ENCODE measurements around the gene BTAF1. TPM values are rescaled to one million over a fixed set of nuclear protein-coding genes. Genes with fewer than 3 reads are reported as not detected.

BTAF1 gene
- total RNA-seq, 1 donor from 2014 or later, result 74.7 TPM

DNA sequence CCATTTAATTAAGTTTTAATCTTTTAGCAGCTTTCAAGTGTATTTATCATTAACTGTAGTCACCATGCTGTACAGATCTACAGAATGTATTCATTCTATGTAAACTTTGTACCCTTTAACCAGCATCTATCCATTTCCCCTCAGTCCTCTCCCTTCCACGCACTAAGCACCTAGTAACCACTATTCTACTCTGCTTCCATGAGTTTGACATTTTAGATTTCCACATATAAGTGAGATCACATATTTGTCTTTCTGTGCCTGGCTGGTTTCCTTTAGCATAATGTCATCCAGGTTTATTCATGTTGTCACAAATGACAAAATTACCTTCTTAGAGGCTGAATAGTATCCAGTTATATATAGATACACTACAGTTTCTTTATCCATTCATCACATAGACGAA, 79.7 kb downstream of the BTAF1 start:
- ChIA-PET POLR2A (interaction anchor here (0.7 kb wide), 1 partner anchor 44 kb away, joined by 7 read pairs; no protein-coding TSS in a partner anchor), CTCF (no interaction called here)
- Mint-ChIP-seq H3K4me1 (no peaks in the 10 kb centered on the region), H3K27me3 (no peaks in the 10 kb centered on the region), H3K27ac (no peak overlapping the region), H3K36me3 (ENCODE audit: low read depth) (peaks cover 77% of the 10 kb centered on the region), H3K9me3 (peaks cover 3% of the 10 kb centered on the region), H3K4me3 (no peak overlapping the region)
- DNase-seq (no peak), ATAC-seq (ENCODE audit: low read depth) (no peak)
- intact Hi-C loops (cut with micrococcal nuclease), result no loop called here
- TF ChIP-seq, protein P1, sequence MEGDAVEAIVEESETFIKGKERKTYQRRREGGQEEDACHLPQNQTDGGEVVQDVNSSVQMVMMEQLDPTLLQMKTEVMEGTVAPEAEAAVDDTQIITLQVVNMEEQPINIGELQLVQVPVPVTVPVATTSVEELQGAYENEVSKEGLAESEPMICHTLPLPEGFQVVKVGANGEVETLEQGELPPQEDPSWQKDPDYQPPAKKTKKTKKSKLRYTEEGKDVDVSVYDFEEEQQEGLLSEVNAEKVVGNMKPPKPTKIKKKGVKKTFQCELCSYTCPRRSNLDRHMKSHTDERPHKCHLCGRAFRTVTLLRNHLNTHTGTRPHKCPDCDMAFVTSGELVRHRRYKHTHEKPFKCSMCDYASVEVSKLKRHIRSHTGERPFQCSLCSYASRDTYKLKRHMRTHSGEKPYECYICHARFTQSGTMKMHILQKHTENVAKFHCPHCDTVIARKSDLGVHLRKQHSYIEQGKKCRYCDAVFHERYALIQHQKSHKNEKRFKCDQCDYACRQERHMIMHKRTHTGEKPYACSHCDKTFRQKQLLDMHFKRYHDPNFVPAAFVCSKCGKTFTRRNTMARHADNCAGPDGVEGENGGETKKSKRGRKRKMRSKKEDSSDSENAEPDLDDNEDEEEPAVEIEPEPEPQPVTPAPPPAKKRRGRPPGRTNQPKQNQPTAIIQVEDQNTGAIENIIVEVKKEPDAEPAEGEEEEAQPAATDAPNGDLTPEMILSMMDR (IDR thresholded peaks at IDR 0.05), result no peak

DNA sequence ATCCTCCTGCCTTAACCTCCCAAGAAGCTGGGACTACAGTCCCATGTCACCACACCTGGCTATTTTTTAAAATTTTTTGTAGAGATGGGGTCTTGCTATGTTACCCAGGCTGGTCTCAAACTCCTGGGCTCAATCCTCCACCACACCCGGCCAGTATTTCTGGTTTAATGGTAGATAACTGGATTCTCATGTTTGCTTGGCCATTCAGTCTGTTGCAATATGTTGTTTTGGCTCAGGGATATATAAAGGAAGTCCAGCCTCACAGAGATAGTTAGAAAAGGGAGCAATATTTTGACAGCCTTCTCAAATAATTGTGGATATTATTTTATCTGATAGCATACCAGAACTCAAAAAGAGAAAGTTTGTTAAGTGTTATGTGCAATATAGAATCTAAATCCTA, 82.4 kb downstream of the BTAF1 start:
- no peak overlapping the region for H3K27ac Mint-ChIP-seq
- no peak for DNase-seq
- no peak overlapping the region for H3K4me3 Mint-ChIP-seq
- no peaks in the 10 kb centered on the region for H3K27me3 Mint-ChIP-seq
- CTCF ChIA-PET, result no interaction called here
- TF ChIP-seq, protein P1 (IDR thresholded peaks at IDR 0.05), result no peak
- POLR2A ChIA-PET, result no interaction called here
- no peak for ATAC-seq (ENCODE audit: low read depth)
- peaks cover 72% of the 10 kb centered on the region for H3K36me3 Mint-ChIP-seq (ENCODE audit: low read depth)
- no peaks in the 10 kb centered on the region for H3K4me1 Mint-ChIP-seq
- intact Hi-C loops (cut with micrococcal nuclease), result no loop called here
- peaks cover under 1% of the 10 kb centered on the region for H3K9me3 Mint-ChIP-seq

DNA sequence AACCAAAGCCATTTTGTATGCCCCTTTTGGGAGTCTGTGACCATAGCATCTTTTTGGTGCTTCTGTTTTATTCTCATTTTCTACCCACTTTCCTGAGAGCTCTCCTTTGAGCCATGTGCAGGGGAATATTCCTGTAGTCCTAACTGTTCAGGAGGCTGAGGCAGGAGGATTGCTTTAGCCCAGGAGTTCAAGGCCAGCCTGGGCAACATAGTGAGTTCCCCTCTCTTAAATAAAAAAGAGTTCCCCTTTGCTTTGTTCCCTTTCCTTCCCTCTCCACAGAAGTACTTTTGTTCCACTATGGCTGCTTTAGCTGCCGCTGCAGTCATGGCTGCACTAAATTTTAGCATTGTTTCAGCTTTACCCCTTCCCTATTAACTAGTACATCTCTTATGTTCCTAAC, 85.9 kb downstream of the BTAF1 start:
- Mint-ChIP-seq H3K4me3 (no peak overlapping the region), H3K27me3 (no peaks in the 10 kb centered on the region), H3K36me3 (ENCODE audit: low read depth) (peaks cover 66% of the 10 kb centered on the region), H3K4me1 (no peaks in the 10 kb centered on the region), H3K9me3 (no peaks in the 10 kb centered on the region), H3K27ac (no peak overlapping the region)
- intact Hi-C loops (cut with micrococcal nuclease), result no loop called here
- CTCF ChIA-PET, result no interaction called here
- POLR2A ChIA-PET, result interaction anchor here (0.6 kb wide), 1 partner anchor 106 kb away, joined by 6 read pairs; no protein-coding TSS in a partner anchor
- no peak for DNase-seq
- TF ChIP-seq, protein P1 (IDR thresholded peaks at IDR 0.05), result no peak
- ATAC-seq (ENCODE audit: low read depth), result no peak

DNA sequence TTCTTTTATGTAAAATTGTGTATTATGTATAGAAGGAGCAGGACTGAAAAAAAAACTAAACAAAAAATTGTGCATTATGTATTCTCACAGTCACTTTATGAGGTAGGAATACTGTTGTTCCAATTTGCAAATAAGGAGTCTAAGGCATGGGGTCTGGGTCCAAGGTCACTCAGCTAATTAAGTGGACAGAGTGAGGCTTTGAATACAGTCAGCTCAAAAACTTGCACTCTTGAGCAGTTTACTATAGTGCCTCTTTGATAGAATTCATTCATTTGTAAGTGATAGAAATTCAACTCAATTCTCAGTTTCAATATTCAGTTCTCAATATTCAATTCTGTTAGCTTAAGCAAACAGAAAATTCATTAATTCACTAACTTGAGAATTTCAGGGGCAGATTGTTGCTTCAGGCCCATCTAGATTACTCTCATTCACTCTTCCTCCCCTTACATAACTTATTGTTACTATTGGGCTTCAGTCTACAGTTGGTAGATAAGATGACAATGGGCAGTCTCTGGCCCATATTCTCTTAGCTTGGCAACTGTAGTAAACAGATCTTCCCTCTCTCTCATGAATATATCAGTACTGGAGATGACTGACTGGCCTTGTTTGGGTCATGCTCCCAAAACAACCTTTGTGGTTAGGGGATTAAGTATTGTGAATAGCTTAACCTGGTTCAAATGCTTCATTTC, 86.6 kb downstream of the BTAF1 start:
- Mint-ChIP-seq H3K4me3 (no peak overlapping the region), H3K36me3 (ENCODE audit: low read depth) (peaks cover 65% of the 10 kb centered on the region), H3K27ac (no peak overlapping the region), H3K9me3 (no peaks in the 10 kb centered on the region), H3K4me1 (no peaks in the 10 kb centered on the region), H3K27me3 (no peaks in the 10 kb centered on the region)
- ATAC-seq (ENCODE audit: low read depth), result no peak
- intact Hi-C loops (cut with micrococcal nuclease), result no loop called here
- ChIA-PET CTCF (no interaction called here), POLR2A (interaction anchor here (0.6 kb wide), 1 partner anchor 429 kb away, joined by 3 read pairs; no protein-coding TSS in a partner anchor)
- no peak for DNase-seq
- TF ChIP-seq, protein P1 (IDR thresholded peaks at IDR 0.05), result no peak

DNA sequence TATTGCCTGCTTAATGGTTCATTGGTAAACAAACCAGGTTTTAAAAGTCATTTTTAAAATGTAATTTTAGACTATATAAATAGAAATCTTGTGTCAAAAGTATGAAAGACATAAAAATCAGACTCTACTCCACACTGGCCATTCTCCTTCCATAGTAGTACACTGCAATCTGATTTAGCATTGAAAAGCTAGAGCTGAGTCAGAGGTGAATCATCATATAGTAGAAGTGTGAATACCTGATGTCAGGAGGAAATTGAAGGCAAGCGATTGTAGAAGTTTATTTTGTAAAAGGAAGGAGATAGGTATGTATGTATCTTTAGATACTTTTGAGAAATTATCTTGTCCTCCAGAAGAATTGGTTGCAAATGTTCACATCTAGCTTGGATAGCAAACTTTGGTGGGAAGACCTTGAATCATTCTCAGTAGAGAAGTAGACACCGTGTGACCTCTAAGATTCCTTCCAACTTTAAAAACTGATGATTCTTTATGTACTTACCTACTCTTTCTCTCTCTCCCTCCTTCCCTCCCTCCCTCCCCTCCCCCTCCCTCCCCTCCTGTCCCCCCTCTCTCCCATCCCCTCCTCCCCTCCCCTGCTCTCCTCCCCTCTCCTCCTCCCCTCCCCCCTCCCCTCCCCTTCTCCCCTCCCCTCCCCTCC, 88.1 kb downstream of the BTAF1 start:
- CTCF ChIA-PET, result no interaction called here
- H3K36me3 Mint-ChIP-seq (ENCODE audit: low read depth), result peaks cover 67% of the 10 kb centered on the region
- intact Hi-C loops (cut with micrococcal nuclease), result no loop called here
- TF ChIP-seq, protein P1 (IDR thresholded peaks at IDR 0.05), result no peak
- H3K9me3 Mint-ChIP-seq, result no peaks in the 10 kb centered on the region
- H3K27ac Mint-ChIP-seq, result no peak overlapping the region
- no peaks in the 10 kb centered on the region for H3K4me1 Mint-ChIP-seq
- no peak for ATAC-seq (ENCODE audit: low read depth)
- POLR2A ChIA-PET, result no interaction called here
- H3K27me3 Mint-ChIP-seq, result no peaks in the 10 kb centered on the region
- no peak for DNase-seq
- H3K4me3 Mint-ChIP-seq, result no peak overlapping the region

All from activated B cell treated with CpG ODN at 0.5 μM for 24 hours (primary cell).